Stimulated activated CD4-positive, alpha-beta T cell treated with anti-CD3 and anti-CD28 coated beads, Interleukin-4, amount 100 ng/mL, for 4 hours (primary cell): ENCODE measurements around the gene SLC49A3.
"Not testable (repeated sequence)": the region's sequence is repeated elsewhere in the genome, so short reads cannot be mapped to it uniquely, and the experiment has no call there.

Experiments
- DNase-seq, 2 experiments: peaks; one replicate each; pipeline ENCODE4 v3.0.0-alpha.2; 2020

The SLC49A3 gene

DNA sequence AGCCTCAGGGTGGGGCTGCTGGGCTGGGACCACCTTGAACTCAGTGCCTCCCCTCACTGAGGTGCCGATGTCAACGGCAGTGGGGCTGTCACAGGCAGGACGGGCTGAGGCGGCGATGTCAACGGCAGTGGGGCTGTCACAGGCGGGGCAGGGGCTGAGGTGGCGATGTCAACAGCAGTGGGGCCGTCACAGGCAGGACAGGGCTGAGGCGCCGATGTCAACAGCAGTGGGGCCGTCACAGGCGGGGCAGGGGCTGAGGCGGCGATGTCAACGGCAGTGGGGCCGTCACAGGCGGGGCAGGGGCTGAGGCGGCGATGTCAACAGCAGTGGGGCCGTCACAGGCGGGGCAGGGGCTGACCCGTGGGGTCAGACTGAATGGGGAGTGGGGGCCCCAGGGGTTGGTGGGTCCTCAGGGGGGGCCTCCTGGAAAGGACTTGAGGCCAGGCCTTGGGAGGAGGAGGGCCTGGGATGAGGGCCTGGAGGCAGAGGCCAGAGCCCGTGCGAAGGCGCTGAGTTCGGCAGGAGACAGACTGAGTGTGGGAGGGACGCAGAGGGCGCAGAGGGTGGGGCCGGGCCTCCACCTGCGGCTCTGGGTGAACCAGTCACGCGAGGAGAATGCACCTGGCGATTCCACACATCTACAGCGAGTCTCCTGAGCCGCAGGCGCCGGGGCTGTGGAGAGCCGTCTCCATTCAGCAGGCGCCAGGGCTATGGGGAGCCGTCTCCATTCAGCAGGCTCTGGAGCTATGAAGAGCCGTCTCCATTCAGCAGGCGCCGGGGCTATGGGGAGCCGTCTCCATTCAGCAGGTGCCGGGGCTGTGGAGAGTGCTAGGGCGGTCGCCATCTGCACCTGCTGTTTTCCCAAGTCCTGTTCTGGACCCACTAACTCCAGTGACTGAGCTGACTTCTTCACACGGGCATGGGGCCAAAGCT is 37.7 kb downstream of the SLC49A3 start:
- no peak for DNase-seq

DNA sequence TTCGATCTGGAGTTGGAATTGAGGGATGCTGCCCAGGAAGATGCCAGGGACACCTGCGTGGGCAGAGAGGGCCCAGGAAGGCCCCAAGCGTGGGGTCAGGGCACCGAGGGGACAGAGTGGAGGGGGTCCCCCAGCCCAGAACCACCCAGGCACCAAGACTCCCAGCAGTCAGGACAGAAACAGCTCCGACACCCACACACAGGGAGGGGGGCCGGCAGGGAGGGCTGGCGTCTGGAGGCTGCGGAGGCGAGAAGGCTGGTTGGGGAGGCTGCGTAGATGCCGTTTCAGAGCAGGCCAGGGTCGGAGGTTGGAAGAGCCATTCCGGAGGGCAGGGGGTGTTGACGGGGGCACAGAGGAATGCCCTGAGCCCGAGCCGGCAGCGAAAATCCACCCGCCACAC is 38.5 kb downstream of the SLC49A3 start:
- DNase-seq = no peak

DNA sequence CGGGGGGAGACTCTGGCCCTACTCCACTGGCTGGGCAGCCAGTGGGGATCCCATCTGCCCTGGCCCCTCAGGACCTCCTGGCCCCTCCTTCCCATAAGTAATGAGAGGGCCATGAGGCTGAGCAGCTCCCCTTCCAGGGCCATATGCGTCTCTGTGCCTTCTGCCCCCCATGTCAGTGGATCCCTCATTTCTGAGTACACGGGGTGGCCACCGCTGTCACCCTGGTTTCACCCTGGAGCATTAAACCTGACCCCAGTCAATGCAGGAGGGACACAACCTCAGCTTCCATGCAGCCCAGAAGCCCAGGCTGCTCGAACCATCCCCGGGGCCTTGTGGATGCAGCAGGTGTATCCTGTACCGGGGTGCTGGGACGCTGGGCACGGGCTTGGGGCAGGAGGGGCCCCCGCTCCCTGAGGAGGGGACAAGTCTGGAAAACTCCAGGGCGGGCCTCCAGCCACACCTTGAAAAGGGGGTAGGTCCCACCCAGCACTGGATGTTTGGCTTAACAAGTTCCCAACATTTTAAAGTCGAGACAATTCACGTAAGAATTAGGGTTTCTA is 39.1 kb downstream of the SLC49A3 start:
- no peak for DNase-seq

DNA sequence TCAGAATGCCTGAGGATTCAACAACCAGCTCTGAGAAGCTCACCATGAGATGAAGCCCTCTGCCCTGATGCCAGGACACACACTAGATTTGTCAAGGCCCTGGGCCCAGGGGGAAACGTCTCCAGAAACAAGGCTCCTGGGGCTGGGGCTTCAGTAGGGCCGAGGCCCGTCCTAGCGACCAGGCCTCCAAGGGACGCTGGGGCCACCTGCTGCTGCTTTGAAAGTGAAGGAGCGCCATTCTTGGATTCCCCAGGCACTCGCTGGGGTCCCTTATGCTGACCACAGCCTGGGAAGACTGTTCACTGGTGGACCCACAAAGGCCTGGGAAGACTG is 39.7 kb downstream of the SLC49A3 start:
- DNase-seq = no peak

DNA sequence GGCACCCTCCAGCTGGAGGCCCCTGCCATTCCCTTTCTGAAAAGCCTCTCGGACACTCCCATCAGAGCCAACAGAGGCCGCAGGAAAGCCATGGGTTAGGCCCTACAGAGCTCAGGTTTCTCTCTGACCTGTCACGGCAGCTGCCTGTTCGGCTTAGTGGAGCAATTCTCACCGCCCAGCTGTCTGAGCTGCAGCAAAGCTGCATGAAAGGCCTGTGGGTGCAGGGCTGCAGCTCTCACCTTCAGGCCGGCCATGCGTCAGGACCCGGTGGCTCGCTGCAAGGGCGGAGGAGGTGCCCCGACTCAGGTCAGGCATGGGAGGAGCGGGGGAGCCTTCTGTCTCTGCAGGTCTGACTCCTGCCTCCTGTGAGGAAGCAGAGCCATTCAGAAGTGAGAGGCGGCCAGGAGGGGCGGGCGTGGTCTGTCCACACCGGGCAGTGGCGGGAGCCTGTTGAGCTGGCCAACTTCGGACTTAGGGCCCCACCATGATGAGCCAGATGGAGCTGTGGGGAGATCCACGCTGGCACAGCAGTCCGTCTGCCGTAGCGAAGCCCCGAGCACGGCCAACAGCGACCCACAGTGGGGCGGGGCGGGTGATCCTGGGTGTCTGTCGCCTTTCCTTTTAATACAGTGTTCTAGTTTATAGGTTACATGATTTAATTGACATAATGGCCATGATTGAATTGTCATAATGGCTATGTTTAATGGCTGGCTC is 40.2 kb downstream of the SLC49A3 start:
- no peak for DNase-seq

DNA sequence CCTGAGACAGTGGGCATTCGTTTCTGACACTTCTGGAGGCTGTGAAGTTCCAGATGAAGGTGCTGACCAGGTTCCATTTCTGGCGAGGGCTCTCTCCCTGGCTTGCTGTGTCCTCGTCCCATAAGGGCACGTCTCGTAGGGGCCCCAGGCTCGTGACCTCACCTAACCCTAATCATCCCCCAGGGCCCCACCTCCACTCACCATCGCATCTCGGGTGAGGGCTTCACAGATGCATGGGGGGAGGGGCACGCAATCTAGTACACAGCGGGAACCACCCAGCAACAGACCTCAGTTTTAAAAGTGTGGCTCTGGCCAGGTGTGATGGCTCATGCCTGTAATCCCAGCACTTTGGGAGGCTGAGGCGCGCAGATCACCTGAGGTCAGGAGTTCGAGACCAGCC is 41.5 kb downstream of the SLC49A3 start:
- no peak for DNase-seq

DNA sequence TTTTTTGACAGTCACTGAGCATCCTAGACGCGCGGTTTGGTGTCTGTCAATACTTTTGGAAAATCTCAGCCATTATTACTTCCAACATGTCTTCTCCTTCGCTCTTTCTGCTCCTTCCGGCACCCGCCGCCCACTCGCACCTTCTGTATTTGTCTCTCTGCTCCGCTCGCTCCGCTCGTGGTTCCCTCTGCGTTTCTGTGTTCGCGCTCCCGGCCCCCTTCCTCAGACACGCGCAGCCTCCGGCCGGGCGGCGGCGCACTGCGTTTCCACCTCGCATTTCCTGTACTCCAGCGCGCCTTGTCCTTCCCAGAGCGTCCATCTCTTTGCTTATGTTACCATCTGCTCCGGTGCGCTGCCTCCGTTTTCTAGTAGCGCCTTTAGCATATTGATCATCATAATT is 42.5 kb downstream of the SLC49A3 start:
- peak in 1 of 2 experiments; percentile 29 for DNase-seq

DNA sequence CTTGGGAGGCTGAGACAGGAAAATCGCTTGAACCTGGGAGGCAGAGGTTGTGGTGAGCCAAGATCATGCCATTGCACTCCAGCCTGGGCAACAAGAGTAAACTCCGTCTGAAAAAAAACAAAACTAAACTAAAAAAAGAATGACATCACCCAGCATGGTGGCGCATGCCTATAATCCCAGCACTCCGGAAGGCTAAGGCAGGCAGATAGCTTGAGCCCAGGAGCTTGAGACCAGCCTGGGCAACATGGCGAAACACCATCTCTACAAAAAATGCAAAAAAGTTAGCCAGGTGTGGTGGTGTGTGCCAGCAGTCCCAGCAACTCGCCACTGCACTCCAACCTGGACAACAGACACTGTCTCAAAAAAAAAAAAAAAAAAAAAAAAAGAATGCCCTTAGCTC is 46.6 kb downstream of the SLC49A3 start:
- DNase-seq = not testable (repeated sequence)

DNA sequence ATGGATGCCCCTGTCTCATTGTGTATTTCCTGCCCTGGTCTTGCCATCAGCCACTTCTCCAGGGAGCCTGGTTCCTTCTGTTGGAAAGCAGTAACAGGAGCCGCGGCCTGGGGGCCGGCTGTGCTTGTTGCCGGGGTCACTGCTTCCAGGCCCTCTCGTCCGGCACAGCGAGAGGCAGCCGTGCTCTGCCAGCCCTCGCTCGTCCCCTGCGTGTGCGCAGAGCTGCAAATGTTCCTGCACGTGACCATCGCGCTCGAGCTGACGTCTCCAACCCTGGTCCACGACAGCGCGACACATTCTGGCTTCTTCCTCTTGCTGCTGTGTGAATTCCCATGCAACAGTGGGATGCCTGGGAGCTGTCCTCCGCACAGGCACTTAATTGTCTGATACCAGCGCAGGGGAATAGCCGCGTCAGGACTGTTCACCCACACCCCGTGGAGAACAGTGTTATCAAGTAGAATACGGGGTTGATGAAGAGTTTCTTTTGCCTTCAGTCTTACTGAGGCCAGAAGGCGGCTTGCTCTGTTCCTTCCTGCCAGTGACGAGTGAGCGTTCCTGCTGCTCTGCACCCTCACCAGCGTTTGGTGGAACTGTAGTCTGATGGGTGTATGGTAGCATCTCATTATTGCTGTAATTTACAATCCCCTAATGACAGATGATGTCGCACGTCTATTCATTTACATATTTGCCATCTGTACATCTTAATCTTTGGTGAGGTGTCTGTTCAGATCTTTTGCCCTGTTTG is 51.2 kb downstream of the SLC49A3 start:
- no peak for DNase-seq

DNA sequence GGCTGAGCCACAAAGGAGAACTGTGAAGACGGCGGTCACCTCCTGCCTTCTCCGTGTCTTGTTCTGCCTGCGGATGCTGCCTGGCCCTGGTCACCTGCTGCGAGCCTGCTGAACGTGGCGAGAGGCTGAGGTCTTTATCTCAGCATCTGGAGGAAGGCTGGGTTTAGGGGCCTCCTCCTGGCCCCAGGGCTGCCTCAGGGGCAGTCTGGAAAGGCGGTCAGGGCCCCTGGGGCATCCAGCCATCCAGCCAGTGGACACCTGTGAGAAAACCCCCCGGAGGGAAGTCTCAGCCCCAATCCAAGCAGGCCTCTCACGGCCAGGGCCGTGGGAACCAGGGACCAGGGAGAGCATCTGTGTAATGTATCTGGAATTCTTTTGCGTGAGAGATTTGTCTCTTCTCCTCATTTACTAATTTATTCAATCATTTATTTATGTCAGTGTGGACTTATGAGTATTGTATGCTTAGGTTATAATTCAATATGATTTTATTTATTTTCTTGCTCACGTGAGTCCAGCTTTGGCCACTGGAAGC is 52.3 kb downstream of the SLC49A3 start:
- no peak for DNase-seq

DNA sequence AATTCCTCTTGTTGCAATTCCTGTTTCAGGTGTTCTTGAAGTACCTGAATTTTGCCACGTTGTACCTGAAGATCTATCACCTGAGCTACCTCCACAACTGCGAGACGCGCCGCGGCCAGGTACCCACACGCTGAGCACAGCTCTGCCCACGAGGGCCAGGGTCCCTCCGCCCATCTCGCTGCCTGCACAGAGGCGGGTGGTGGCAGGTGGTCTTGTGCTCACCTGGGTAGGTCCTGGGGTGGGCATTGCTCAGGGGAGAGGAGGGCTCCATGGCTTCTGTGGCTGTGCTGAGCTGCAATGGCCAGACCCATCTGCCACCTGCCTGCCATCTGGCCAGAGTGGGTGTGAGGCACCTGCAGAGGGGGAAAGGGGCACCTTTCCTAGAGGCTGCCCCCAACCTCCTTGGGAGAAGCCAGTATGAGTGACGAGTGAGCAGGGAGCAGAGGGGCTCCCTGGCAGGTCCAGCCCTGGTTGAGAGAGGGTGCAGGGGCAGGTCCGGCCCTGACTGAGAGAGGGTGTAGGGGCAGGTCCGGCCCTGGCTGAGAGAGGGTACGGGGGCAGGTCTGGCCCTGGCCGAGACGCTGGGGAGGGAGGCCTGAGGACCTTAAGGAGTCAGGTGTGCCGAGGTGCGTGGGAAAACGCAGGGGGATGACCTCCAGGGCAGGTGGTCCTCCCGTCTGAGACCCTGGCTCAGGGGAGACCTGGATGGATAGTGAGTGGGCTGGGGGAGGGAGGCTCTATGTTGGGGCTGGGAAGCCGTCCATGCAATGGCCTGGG is 52.9 kb downstream of the SLC49A3 start:
- no peak for DNase-seq

DNA sequence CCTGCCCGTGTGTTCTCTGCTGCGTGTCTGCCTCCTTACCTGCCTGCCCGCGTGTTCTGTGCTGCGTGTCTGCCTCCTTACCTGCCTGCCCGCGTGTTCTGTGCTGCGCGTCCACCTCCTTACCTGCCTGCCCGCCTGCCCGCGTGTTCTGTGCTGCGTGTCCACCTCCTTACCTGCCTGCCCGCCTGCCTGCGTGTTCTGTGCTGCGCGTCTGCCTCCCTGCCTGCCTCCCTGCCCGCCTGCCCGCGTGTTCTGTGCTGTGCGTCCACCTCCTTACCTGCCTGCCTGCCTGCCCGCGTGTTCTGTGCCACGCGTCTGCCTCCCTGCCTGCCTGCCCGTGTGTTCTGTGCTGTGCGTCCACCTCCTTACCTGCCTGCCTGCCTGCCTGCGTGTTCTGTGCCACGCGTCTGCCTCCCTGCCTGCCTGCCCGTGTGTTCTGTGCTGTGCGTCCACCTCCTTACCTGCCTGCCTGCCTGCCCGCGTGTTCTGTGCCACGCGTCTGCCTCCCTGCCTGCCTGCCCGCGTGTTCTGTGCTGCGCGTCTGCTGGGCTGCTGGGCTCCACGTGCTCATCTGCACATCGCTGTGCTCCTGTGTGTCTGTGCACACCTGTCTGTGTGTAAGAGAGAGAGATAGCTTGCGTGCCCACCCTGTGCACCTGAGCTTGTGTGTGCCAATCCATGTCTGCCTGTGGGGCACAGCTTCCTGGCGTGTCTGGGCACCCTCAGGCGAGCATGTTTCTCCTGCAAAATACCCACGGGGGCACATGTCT is 53.7 kb downstream of the SLC49A3 start:
- DNase-seq = not testable (repeated sequence)

DNA sequence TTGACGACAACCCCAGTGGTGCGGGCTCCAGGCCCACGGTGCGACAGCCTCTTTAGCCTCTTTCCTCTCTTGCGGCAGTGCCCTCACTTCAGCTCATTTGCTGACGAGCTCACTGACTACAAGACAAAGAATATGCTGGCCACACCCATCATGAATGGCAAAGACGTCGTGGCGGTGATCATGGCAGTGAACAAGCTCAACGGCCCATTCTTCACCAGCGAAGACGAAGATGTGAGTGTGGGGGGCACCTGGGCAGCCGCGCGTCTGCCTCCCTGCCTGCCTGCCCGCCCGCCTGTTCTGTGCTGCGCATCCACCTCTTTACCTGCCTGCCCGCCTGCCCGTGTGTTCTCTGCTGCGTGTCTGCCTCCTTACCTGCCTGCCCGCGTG is 54.4 kb downstream of the SLC49A3 start:
- no peak for DNase-seq

DNA sequence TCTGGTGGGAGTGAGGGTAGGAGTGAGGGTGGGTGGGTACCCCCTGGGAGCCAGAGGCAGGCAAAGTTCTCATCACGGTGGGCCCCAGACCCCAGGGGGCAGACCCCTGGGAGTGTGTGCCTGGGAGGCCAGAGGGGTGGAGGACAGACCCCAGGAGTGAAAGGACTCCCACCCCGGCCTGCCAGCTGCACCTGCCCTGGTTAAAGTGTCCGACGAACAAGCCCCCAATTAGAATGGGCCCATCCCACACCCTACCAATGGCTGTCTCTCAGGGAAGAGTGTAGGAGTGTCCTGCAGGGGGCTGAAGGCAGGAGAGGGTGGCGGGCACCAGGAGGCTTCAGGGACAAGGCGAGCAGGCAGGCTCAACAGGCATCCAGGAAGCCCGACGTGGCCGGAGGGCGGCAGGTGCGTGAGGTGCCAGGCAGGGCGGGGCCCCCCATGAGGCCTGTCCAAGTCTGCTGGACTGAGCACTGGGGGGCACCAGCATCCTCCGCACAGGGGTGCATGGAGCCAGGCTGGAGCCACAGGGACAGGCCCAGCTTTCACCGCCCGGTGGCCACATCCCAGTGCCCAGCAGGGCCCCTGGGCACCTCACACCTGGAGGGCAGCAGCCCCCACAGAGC is 54.9 kb downstream of the SLC49A3 start:
- no peak for DNase-seq

DNA sequence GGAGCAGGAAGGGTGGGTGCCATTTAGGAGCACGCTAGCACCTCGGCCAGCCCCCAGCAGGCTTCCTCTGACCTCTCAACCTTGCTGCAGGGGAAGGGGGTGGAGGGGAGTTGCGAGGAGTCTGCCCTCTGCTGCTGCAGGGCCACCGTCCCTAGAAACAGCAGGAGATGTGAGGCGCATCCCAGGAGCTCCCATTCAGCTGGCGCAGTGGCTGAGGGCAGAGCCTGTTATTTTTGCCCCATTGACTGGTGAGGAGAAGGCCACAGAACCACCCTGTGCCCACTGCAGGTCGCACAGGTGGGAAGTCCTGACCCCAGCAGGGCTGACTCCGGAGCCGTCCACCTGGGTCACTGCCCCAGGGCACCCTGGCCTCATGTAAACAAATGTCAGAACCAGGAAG is 55.5 kb downstream of the SLC49A3 start:
- DNase-seq = no peak

DNA sequence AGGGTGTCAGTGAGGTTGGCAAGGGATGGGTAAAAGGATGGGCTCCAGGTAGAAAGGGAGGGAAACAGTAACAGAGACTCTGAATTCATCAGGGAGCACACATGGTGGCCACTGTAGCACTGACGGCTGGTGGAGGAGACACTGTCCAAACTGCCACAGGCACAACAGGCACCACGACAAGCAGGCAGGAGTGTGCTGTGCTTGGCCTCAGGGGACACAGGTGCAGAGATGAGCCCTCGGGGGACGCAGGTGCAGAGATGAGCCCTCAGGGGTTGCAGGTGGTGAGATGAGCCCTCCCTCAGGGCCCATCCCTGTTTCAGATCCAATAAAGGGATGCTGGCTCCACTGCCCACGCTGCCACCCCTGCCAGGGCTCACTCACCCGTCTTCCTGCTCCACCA is 56.0 kb downstream of the SLC49A3 start:
- DNase-seq = no peak

DNA sequence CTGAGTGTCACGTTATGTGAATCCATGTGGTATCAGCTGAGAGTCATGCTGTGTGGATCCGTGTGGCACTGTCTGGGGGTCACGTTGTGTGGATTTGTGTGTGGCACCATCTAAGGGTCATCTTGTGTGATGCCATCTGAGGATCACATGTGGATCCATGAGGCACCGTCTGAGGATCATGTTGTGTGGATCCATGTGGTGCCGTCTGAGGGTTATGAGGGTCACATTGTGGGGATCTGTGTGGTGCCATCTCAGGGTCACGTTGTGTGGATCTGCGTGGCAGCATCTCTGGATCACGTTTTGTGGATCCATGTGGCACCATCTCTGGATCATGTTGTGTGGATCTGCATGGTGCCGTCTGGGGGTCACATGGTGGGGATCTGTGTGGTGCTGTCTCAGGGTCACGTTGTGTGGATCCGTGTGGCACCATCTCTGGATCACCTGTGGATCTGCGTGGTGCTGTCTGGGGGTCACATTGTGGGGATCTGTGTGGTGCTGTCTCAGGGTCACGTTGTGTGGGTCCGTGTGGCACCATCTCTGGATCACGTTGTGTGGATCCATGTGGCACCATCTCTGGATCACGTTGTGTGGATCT is 56.7 kb downstream of the SLC49A3 start:
- DNase-seq = no peak
